Esophagus squamous epithelium (tissue), 4 donors: Measurements from ENCODE around the gene MRTO4.

ENCODE experiments used
- POLR2A ChIP-seq, 4 donors: fragments of 450-650 bp; IDR thresholded peaks; one replicate each; pipeline ENCODE4 v1.6.1; 2017; ENCODE audit warnings: antibody characterized with exemption in 4 of 4, mild to moderate bottlenecking in 4 of 4, moderate library complexity in 3 of 4
- TF ChIP-seq, protein P1 (sequence below), 6 experiments: fragments of 450-650 bp in 4 of 6; fragments of 200-600 bp in 2 of 6; sonication (generic) in 2 of 6; IDR thresholded peaks; one replicate each; pipeline ENCODE4 v1.5.1; 2016 to 2019; ENCODE audit warnings: antibody characterized with exemption in 6 of 6, mild to moderate bottlenecking in 4 of 6, moderate library complexity in 4 of 6

DNA sequence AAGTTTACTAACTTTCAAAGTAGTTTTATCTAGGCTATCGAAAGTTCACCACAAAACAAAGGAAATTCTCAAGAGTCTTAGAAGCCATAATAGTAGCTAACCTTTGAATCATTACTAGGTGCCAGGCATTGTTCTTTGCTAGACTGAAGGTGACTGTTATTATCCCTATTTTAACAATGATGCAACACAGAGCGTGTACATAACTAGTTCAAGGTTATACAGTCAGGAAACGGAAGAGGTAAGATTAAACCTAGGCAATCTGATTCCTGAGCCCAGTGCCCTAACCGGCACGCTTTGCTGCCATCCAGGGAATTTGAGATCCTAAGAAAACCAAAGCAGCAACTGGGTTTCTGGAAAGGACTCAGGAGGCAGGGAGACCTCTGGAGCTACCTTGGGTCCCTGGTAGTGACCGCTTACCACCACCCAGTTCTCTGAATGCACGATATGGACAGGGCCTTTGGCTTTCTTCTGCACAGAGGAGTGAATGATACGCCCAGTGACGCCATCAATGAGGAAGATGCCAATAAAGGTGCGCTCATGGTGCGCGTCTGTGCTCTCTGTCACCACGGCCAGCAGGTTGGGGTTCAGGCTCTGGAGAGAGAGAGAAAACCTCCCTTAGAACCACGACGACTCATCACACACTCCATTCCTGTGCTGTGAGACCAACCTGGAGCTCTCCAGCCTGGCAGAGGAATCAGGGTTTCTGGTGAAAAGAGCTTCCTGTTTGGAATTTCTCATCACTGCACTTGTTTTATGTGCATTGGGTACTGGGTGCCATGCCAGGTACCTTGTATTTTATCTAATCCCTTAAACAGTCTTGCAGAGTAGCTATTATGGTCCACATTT, 28.4 kb upstream of the MRTO4 start:
- TF ChIP-seq, protein P1, sequence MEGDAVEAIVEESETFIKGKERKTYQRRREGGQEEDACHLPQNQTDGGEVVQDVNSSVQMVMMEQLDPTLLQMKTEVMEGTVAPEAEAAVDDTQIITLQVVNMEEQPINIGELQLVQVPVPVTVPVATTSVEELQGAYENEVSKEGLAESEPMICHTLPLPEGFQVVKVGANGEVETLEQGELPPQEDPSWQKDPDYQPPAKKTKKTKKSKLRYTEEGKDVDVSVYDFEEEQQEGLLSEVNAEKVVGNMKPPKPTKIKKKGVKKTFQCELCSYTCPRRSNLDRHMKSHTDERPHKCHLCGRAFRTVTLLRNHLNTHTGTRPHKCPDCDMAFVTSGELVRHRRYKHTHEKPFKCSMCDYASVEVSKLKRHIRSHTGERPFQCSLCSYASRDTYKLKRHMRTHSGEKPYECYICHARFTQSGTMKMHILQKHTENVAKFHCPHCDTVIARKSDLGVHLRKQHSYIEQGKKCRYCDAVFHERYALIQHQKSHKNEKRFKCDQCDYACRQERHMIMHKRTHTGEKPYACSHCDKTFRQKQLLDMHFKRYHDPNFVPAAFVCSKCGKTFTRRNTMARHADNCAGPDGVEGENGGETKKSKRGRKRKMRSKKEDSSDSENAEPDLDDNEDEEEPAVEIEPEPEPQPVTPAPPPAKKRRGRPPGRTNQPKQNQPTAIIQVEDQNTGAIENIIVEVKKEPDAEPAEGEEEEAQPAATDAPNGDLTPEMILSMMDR (IDR thresholded peaks at IDR 0.05) = no peak
- TF ChIP-seq POLR2A (IDR thresholded peaks at IDR 0.05) = no peak
